Suprapubic skin (tissue), 4 donors: ENCODE data around the gene KLHL25. TPM values are rescaled to one million over a fixed set of nuclear protein-coding genes. Genes with fewer than 3 reads are reported as not detected.

Source experiments
- DNase-seq, 2 donors: peaks; one replicate each; pipeline ENCODE4 v3.0.0-alpha.2; 2019; ENCODE audit warnings: low spot score in 2 of 2
- H3K27ac ChIP-seq: fragments of 200-600 bp; sonication (generic); one replicate; pipeline ENCODE4 v1.5.1; 2019
- H3K27me3 ChIP-seq: fragments of 200-600 bp; sonication (generic); one replicate; pipeline ENCODE4 v1.5.1; 2019
- H3K36me3 ChIP-seq: fragments of 200-600 bp; sonication (generic); one replicate; pipeline ENCODE4 v1.5.1; 2019
- H3K4me1 ChIP-seq: fragments of 200-600 bp; sonication (generic); one replicate; pipeline ENCODE4 v1.5.1; 2019
- H3K4me3 ChIP-seq: fragments of 200-600 bp; sonication (generic); one replicate; pipeline ENCODE4 v1.5.1; 2019; ENCODE audit warnings: mild to moderate bottlenecking
- H3K9me3 ChIP-seq: fragments of 200-600 bp; sonication (generic); one replicate; pipeline ENCODE4 v1.5.1; 2019
- CTCF ChIP-seq, 2 donors: fragments of 200-600 bp in 1 of 2; fragments of 450-650 bp in 1 of 2; sonication (generic) in 1 of 2; IDR thresholded peaks; one replicate each; pipeline ENCODE4 v1.5.1; 2016 to 2019; ENCODE audit warnings: antibody characterized with exemption in 2 of 2, mild to moderate bottlenecking in 1 of 2, moderate library complexity in 1 of 2
- EP300 ChIP-seq: sonication (generic); formaldehyde crosslinking; IDR thresholded peaks from one replicate; pipeline ENCODE4 v1.6.1; 2017; ENCODE audit warnings: antibody characterized with exemption
- POLR2A ChIP-seq, 2 donors: fragments of 450-650 bp; IDR thresholded peaks; one replicate each; pipeline ENCODE4 v1.6.1; 2017; ENCODE audit warnings: antibody characterized with exemption in 2 of 2, mild to moderate bottlenecking in 2 of 2, moderate library complexity in 2 of 2
- POLR2AphosphoS5 ChIP-seq, 3 donors: sonication (generic); formaldehyde crosslinking; IDR thresholded peaks; one replicate each; pipeline ENCODE4 v1.6.1; 2017; ENCODE audit warnings: antibody characterized with exemption in 3 of 3
- WGBS: methylation state at CpG from one replicate; pipeline ENCODE4 v1.1.5; 2018; 5-methylcytosine and 5-hydroxymethylcytosine counted together
- total RNA-seq, 4 donors: library from RNA; depleted of rRNA; stranded (reverse); fragments of >200 nt; gene quantifications; one replicate each; pipeline ENCODE4 v1.1.0, GENCODE V29; 2016

KLHL25 gene
- total RNA-seq, 4 donors from 2014 or later = 14.4 to 24.8 (median 18.5) TPM

- no peak for DNase-seq
- Histone ChIP-seq H3K27ac (no peak overlapping the region), H3K27me3 (no peaks in the 10 kb centered on the region), H3K36me3 (peaks cover 18% of the 10 kb centered on the region), H3K4me1 (peaks cover 34% of the 10 kb centered on the region), H3K4me3 (no peak overlapping the region), H3K9me3 (no peaks in the 10 kb centered on the region)
- no peak for TF ChIP-seq EP300
- no peak for TF ChIP-seq POLR2A (IDR thresholded peaks at IDR 0.05)
- TF ChIP-seq POLR2AphosphoS5 (IDR thresholded peaks at IDR 0.05) = no peak
- no peak for TF ChIP-seq CTCF (IDR thresholded peaks at IDR 0.05)
- 80% methylated on average over 9 of the region's 9 CpGs for WGBS
Observed at GRCh38 chr15:85761635-85762034, 33.1 kb downstream of the KLHL25 start.

GRCh38 chr15:85760531-85761371 is 34.0 kb downstream of the KLHL25 start:
- peaks cover 27% of the 10 kb centered on the region for H3K4me1 ChIP-seq

DNA sequence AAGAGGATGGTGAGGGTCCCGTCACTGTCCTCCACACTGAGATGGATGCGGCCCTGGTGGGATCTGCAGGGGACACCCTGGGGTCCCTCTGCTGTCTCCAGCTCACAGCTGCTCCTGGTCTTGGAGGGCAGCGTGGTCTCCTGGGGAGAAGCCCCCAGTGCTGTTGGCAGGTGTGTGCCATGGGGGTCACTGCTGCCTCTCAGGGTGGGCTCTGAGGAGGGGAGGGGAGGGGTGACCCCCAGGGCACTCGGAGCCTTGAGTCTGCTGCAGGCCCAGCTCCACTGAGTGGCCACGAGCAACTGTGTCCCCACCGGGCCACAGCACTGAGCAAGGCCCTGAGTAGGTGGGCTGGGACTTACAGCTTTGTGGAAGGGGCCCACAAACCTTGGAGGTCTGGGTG is 34.7 kb downstream of the KLHL25 start:
- DNase-seq = no peak
- TF ChIP-seq POLR2AphosphoS5 (IDR thresholded peaks at IDR 0.05) (no peak), EP300 (no peak), POLR2A (IDR thresholded peaks at IDR 0.05) (no peak), CTCF (IDR thresholded peaks at IDR 0.05) (no peak)
- WGBS = 100% methylated on average over 3 of the region's 6 CpGs
- Histone ChIP-seq H3K27ac (no peak overlapping the region), H3K36me3 (peaks cover 18% of the 10 kb centered on the region), H3K9me3 (no peaks in the 10 kb centered on the region), H3K4me1 (peaks cover 30% of the 10 kb centered on the region), H3K4me3 (no peak overlapping the region), H3K27me3 (no peaks in the 10 kb centered on the region)

More at GRCh38 chr15:85760531-85761371, 34.0 kb downstream of the KLHL25 start:
- no peak for DNase-seq
- Histone ChIP-seq H3K27me3 (no peaks in the 10 kb centered on the region), H3K9me3 (no peaks in the 10 kb centered on the region), H3K4me3 (no peak overlapping the region), H3K36me3 (peaks cover 18% of the 10 kb centered on the region), H3K27ac (no peak overlapping the region)
- no peak for TF ChIP-seq POLR2A (IDR thresholded peaks at IDR 0.05)
- no peak for TF ChIP-seq CTCF (IDR thresholded peaks at IDR 0.05)
- no peak for TF ChIP-seq POLR2AphosphoS5 (IDR thresholded peaks at IDR 0.05)
- TF ChIP-seq EP300 = no peak
- 94% methylated on average over 21 of the region's 28 CpGs for WGBS

- no peak overlapping the region for H3K4me3 ChIP-seq
- TF ChIP-seq POLR2AphosphoS5 (IDR thresholded peaks at IDR 0.05) (no peak), CTCF (IDR thresholded peaks at IDR 0.05) (no peak), EP300 (no peak), POLR2A (IDR thresholded peaks at IDR 0.05) (no peak)
- H3K27me3 ChIP-seq = no peaks in the 10 kb centered on the region
- peaks cover 18% of the 10 kb centered on the region for H3K36me3 ChIP-seq
- DNase-seq = no peak
- 83% methylated on average over 7 of the region's 13 CpGs for WGBS
- H3K9me3 ChIP-seq = no peaks in the 10 kb centered on the region
- H3K27ac ChIP-seq = no peak overlapping the region
- peaks cover 25% of the 10 kb centered on the region for H3K4me1 ChIP-seq
Observed at GRCh38 chr15:85759376-85759775, 35.3 kb downstream of the KLHL25 start.

GRCh38 chr15:85758655-85758978 is 36.1 kb downstream of the KLHL25 start:
- H3K27me3 ChIP-seq = no peaks in the 10 kb centered on the region
- 97% methylated on average over 6 of the region's 21 CpGs for WGBS
- DNase-seq = no peak
- H3K36me3 ChIP-seq = peaks cover 18% of the 10 kb centered on the region
- no peak overlapping the region for H3K27ac ChIP-seq
- no peak for TF ChIP-seq CTCF (IDR thresholded peaks at IDR 0.05)
- TF ChIP-seq POLR2A (IDR thresholded peaks at IDR 0.05) = no peak
- no peak for TF ChIP-seq EP300
- TF ChIP-seq POLR2AphosphoS5 (IDR thresholded peaks at IDR 0.05) = no peak
- no peaks in the 10 kb centered on the region for H3K9me3 ChIP-seq
- H3K4me1 ChIP-seq = peaks cover 26% of the 10 kb centered on the region
- no peak overlapping the region for H3K4me3 ChIP-seq
